ENCODE results near the gene CHN2.

DNA sequence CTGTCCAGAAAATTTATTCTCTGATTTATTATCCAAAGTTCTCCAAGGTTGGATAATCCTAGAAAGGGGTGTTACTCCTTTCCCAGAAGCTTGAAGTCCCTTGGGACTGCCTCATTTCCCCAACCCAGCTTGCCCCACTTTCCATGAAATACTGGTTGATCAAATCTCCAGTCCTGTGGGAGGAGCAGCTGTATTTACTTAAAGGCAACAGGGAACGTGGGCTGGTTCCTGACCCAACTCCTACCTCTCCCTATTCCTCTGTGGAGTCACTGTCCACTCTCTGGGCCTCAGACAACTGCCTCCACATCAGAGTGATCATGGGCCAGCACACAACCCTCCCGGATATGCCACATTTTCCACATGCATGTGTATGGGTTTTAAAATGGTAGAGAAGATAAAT is 202.8 kb downstream of the CHN2 start:
- TF ChIP-seq POLR2A (IDR thresholded peaks at IDR 0.05) = no peak
- TF ChIP-seq, protein P1, sequence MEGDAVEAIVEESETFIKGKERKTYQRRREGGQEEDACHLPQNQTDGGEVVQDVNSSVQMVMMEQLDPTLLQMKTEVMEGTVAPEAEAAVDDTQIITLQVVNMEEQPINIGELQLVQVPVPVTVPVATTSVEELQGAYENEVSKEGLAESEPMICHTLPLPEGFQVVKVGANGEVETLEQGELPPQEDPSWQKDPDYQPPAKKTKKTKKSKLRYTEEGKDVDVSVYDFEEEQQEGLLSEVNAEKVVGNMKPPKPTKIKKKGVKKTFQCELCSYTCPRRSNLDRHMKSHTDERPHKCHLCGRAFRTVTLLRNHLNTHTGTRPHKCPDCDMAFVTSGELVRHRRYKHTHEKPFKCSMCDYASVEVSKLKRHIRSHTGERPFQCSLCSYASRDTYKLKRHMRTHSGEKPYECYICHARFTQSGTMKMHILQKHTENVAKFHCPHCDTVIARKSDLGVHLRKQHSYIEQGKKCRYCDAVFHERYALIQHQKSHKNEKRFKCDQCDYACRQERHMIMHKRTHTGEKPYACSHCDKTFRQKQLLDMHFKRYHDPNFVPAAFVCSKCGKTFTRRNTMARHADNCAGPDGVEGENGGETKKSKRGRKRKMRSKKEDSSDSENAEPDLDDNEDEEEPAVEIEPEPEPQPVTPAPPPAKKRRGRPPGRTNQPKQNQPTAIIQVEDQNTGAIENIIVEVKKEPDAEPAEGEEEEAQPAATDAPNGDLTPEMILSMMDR (IDR thresholded peaks at IDR 0.05) = no peak
- TF ChIP-seq POLR2AphosphoS5 (IDR thresholded peaks at IDR 0.05) = no peak

Measured in prostate gland (tissue), 2 donors.